ENCODE data around the gene INHBA. TPM values are rescaled to one million over a fixed set of nuclear protein-coding genes. Genes with fewer than 3 reads are reported as not detected.

Gene INHBA
- polyA plus RNA-seq, 1 donor (not counting 4 experiments of a cell fraction or from before 2014, with no cell fraction given), result 51.4 TPM

DNA sequence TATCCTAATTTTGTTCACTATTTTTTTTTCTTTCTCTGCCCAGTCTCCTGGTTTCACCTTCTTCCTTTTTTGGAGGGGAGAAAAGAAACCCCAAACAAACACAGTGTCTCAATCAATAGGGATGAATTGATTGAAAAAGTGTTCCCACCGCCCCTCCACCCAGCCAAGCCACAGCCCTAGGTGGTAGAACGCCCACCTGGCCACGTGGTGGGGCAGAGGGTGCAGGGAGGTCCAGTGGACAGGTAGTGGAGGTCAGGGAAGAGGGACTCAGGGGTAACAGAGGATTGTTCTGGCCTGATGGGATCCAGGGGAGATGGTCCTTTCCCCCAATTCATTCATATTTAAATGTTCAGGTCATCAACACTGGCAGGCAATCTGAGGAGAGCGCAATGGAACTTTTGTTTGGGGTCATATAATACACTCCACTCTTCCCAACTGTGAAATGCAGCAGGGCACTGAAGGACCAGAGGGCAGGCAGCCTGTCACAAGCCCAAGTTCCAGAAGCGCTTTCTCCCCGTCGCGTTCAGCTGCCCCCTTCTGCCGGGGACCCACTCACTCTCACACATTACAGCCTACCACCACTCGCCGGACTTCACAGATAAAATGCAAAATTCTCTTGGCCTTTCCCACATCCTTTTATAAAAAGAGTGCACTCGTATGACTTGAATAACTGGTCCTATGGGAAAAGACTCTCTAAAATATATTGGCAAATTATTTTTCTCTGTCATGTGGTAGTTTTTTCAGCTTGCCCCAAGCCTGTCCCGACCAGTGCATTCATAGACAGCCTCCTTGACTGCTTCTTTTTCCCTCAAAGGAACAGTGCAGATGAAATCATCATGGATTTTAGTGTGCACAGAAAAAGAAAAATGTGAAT lies 1.6 kb downstream of the INHBA start:
- Histone ChIP-seq H2AFZ (ENCODE audit: control insufficient read depth, low read length) (no peak overlapping the region), H3K9ac (ENCODE audit: control insufficient read depth, extremely low read depth, insufficient read depth, low read length) (peak overlapping the region; percentile 93), H3K4me2 (ENCODE audit: control insufficient read depth, extremely low read depth, insufficient read depth, low read depth, low read length) (peak overlapping the region; percentile 84), H3K27me3 (ENCODE audit: control insufficient read depth, extremely low read depth, insufficient read depth, low read length) (no peaks in the 10 kb centered on the region), H3K36me3 (ENCODE audit: control insufficient read depth in 2 of 2, extremely low read depth in 1 of 2, insufficient read depth in 2 of 2, low read length in 2 of 2) (peaks cover 2 to 8% of the 10 kb centered on the region in 2 experiments), H3K27ac (ENCODE audit: control insufficient read depth, insufficient read depth, low read length) (peak overlapping the region; percentile 90), H4K20me1 (ENCODE audit: control insufficient read depth, extremely low read depth, insufficient read depth, low read length) (no peaks in the 10 kb centered on the region), H3K9me1 (ENCODE audit: control insufficient read depth, extremely low read depth, insufficient read depth, low read length) (no peaks in the 10 kb centered on the region), H3K4me3 (ENCODE audit: control insufficient read depth in 2 of 3, extremely low read depth in 1 of 3, insufficient read depth in 2 of 3, low read depth in 1 of 3, low read length in 3 of 3) (peak overlapping the region; percentile 51 to 86 (median 83)), H3K4me1 (ENCODE audit: control insufficient read depth, extremely low read depth, insufficient read depth, low read length) (peaks cover 37% of the 10 kb centered on the region), H3K79me2 (ENCODE audit: control insufficient read depth, insufficient read depth, low read length) (peaks cover 66% of the 10 kb centered on the region), H3K9me3 (ENCODE audit: control insufficient read depth, low read depth, low read length) (no peaks in the 10 kb centered on the region)
- FAIRE-seq (no peak), DNase-seq (ENCODE audit: low read depth, low spot score) (no peak)
- dilution Hi-C loops (cut with MboI; ENCODE audit: extremely low pct_ligation_motif_present, low sequenced_read_pairs), result no loop called here
- TF ChIP-seq EZH2 (IDR thresholded peaks at IDR 0.05; ENCODE audit: low read length), result no peak
- no peak for TF ChIP-seq CTCF (optimal IDR thresholded peaks at IDR 0.05 in 1 of 3, IDR thresholded peaks at IDR 0.05 in 1 of 3, conservative IDR thresholded peaks at IDR 0.05 in 1 of 3; ENCODE audit: extremely low read depth in 1 of 3, insufficient read depth in 2 of 3, low read length in 3 of 3)

- peak overlapping the region; percentile 90 for H3K27ac ChIP-seq (ENCODE audit: control insufficient read depth, insufficient read depth, low read length)
- no peaks in the 10 kb centered on the region for H4K20me1 ChIP-seq (ENCODE audit: control insufficient read depth, extremely low read depth, insufficient read depth, low read length)
- H3K36me3 ChIP-seq (ENCODE audit: control insufficient read depth in 2 of 2, extremely low read depth in 1 of 2, insufficient read depth in 2 of 2, low read length in 2 of 2), result peaks cover 3 to 9% of the 10 kb centered on the region in 2 experiments
- H3K9ac ChIP-seq (ENCODE audit: control insufficient read depth, extremely low read depth, insufficient read depth, low read length), result peak overlapping the region; percentile 93
- H3K4me1 ChIP-seq (ENCODE audit: control insufficient read depth, extremely low read depth, insufficient read depth, low read length), result peaks cover 40% of the 10 kb centered on the region
- no peak overlapping the region for H2AFZ ChIP-seq (ENCODE audit: control insufficient read depth, low read length)
- H3K79me2 ChIP-seq (ENCODE audit: control insufficient read depth, insufficient read depth, low read length), result peaks cover 79% of the 10 kb centered on the region
- TF ChIP-seq CTCF (optimal IDR thresholded peaks at IDR 0.05 in 1 of 3, IDR thresholded peaks at IDR 0.05 in 1 of 3, conservative IDR thresholded peaks at IDR 0.05 in 1 of 3; ENCODE audit: extremely low read depth in 1 of 3, insufficient read depth in 2 of 3, low read length in 3 of 3) (no peak), EZH2 (IDR thresholded peaks at IDR 0.05; ENCODE audit: low read length) (no peak)
- no peaks in the 10 kb centered on the region for H3K27me3 ChIP-seq (ENCODE audit: control insufficient read depth, extremely low read depth, insufficient read depth, low read length)
- dilution Hi-C loops (cut with MboI; ENCODE audit: extremely low pct_ligation_motif_present, low sequenced_read_pairs), result no loop called here
- DNase-seq (ENCODE audit: low read depth, low spot score), result no peak
- H3K4me3 ChIP-seq (ENCODE audit: control insufficient read depth in 2 of 3, extremely low read depth in 1 of 3, insufficient read depth in 2 of 3, low read depth in 1 of 3, low read length in 3 of 3), result peak overlapping the region; percentile 51 to 86 (median 86)
- no peaks in the 10 kb centered on the region for H3K9me3 ChIP-seq (ENCODE audit: control insufficient read depth, low read depth, low read length)
- H3K4me2 ChIP-seq (ENCODE audit: control insufficient read depth, extremely low read depth, insufficient read depth, low read depth, low read length), result peak overlapping the region; percentile 84
- no peaks in the 10 kb centered on the region for H3K9me1 ChIP-seq (ENCODE audit: control insufficient read depth, extremely low read depth, insufficient read depth, low read length)
- no peak for FAIRE-seq
Measured at GRCh38 chr7:41700044-41700471, 2.8 kb downstream of the INHBA start.

Measured in keratinocyte (primary cell).